ENCODE measurements around the gene RBP5.

RBP5 gene

GRCh38 chr12:7145671-7146070, 17.0 kb upstream of the RBP5 start:
- no peak for DNase-seq (ENCODE audit: low spot score)

GRCh38 chr12:7144414-7145120, 15.9 kb upstream of the RBP5 start:
- peak; percentile 57 for DNase-seq (ENCODE audit: low spot score)

GRCh38 chr12:7143564-7143963, 14.9 kb upstream of the RBP5 start:
- no peak for DNase-seq (ENCODE audit: low spot score)

- no peak for DNase-seq (ENCODE audit: low spot score)
Observed at GRCh38 chr12:7142809-7143465, 14.2 kb upstream of the RBP5 start.

GRCh38 chr12:7142056-7142644, 13.5 kb upstream of the RBP5 start:
- peak; percentile 69 for DNase-seq (ENCODE audit: low spot score)

GRCh38 chr12:7141351-7142005, 12.8 kb upstream of the RBP5 start:
- DNase-seq (ENCODE audit: low spot score), result no peak

GRCh38 chr12:7139200-7139599, 10.5 kb upstream of the RBP5 start:
- no peak for DNase-seq (ENCODE audit: low spot score)

GRCh38 chr12:7137908-7138307, 9.2 kb upstream of the RBP5 start:
- no peak for DNase-seq (ENCODE audit: low spot score)

GRCh38 chr12:7136676-7137075, 8.0 kb upstream of the RBP5 start:
- no peak for DNase-seq (ENCODE audit: low spot score)

- DNase-seq (ENCODE audit: low spot score), result no peak
Observed at GRCh38 chr12:7136071-7136470, 7.4 kb upstream of the RBP5 start.

- DNase-seq (ENCODE audit: low spot score), result no peak
Observed at GRCh38 chr12:7134396-7135166, 5.9 kb upstream of the RBP5 start.

GRCh38 chr12:7131502-7131866, 2.8 kb upstream of the RBP5 start:
- DNase-seq (ENCODE audit: low spot score), result no peak

GRCh38 chr12:7130701-7131501, 2.2 kb upstream of the RBP5 start:
- peak; percentile 51 for DNase-seq (ENCODE audit: low spot score)

GRCh38 chr12:7129872-7130691, 1.4 kb upstream of the RBP5 start, which contains the start of gene CLSTN3:
CLSTN3 (plus strand) TSS chr12:7130371; CDS start chr12:7130649, 278 bp downstream.
- peak; percentile 100 for DNase-seq (ENCODE audit: low spot score)

- DNase-seq (ENCODE audit: low spot score), result no peak
Observed at GRCh38 chr12:7129287-7129871, 690 bp upstream of the RBP5 start.

GRCh38 chr12:7127916-7128626, 618 bp downstream of the RBP5 start:
- DNase-seq (ENCODE audit: low spot score), result no peak

- DNase-seq (ENCODE audit: low spot score), result no peak
Observed at GRCh38 chr12:7125632-7126227, 3.0 kb downstream of the RBP5 start.

GRCh38 chr12:7123806-7124522, 4.7 kb downstream of the RBP5 start:
- DNase-seq (ENCODE audit: low spot score), result no peak
